ENCODE measurements around the gene SLC25A51. TPM values are rescaled to one million over a fixed set of nuclear protein-coding genes. Genes with fewer than 3 reads are reported as not detected.

The SLC25A51 gene
- total RNA-seq, 1 experiment from 2014 or later, result 29.6 TPM

DNA sequence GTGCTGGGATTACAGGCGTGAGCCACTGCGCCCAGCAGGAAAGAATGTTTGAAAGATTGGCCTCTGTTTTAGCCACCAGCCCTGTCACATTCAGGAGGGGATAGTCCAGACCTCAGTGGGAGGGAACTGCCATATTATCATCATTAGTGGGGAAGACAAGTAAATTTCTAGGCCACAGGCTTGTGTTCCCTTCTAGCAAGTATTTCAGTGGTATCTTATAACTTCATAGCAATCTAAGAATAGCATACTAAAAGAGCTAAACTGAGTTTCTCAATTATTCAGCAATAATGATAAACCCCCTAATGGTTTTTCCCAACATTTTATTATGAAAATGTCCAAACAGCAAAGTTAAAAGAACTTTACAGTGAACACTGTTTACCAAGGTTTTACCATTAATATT lies 30.0 kb downstream of the SLC25A51 start:
- no peaks in the 10 kb centered on the region for H3K9me3 Mint-ChIP-seq (ENCODE audit: unreplicated experiment)
- ChIA-PET CTCF (no interaction called here), POLR2A (no interaction called here)
- intact Hi-C loops (cut with micrococcal nuclease), result no loop called here
- TF ChIP-seq, protein P1, sequence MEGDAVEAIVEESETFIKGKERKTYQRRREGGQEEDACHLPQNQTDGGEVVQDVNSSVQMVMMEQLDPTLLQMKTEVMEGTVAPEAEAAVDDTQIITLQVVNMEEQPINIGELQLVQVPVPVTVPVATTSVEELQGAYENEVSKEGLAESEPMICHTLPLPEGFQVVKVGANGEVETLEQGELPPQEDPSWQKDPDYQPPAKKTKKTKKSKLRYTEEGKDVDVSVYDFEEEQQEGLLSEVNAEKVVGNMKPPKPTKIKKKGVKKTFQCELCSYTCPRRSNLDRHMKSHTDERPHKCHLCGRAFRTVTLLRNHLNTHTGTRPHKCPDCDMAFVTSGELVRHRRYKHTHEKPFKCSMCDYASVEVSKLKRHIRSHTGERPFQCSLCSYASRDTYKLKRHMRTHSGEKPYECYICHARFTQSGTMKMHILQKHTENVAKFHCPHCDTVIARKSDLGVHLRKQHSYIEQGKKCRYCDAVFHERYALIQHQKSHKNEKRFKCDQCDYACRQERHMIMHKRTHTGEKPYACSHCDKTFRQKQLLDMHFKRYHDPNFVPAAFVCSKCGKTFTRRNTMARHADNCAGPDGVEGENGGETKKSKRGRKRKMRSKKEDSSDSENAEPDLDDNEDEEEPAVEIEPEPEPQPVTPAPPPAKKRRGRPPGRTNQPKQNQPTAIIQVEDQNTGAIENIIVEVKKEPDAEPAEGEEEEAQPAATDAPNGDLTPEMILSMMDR (IDR thresholded peaks at IDR 0.05; ENCODE audit: unreplicated experiment), result no peak
- BruUV-seq (replicated peaks), result no TSS peak
- no peak overlapping the region for H3K27ac Mint-ChIP-seq (ENCODE audit: low read depth, unreplicated experiment)
- H3K36me3 Mint-ChIP-seq (ENCODE audit: insufficient read depth, unreplicated experiment), result peaks cover 16% of the 10 kb centered on the region
- H3K4me1 Mint-ChIP-seq (ENCODE audit: insufficient read depth, unreplicated experiment), result no peaks in the 10 kb centered on the region
- no peak for DNase-seq (ENCODE audit: unreplicated experiment)
- no peak overlapping the region for H3K4me3 Mint-ChIP-seq (ENCODE audit: unreplicated experiment)
- no peaks in the 10 kb centered on the region for H3K27me3 Mint-ChIP-seq (ENCODE audit: insufficient read depth, unreplicated experiment)

DNA sequence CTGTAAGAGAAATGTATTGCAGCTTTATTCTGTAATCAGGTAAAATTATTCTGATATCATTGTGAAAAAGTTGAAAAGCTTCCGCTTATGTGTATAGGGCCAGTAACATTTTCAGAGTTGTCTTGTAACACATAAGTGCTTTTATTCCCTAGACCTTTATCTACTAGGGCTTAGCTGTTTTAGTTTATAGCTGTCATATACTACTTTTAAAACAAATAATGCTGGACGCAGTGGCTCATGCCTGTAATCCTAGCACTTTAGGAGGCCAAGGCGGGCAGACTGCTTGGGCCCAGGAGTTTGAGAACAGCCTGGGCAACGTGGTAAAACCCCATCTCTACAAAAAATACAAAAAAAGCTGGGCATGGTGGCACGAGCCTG lies 33.1 kb downstream of the SLC25A51 start:
- no peak overlapping the region for H3K27ac Mint-ChIP-seq (ENCODE audit: low read depth, unreplicated experiment)
- CTCF ChIA-PET, result interaction anchor here (0.7 kb wide), 1 partner anchor 31 kb away, joined by 3 read pairs; no protein-coding TSS in a partner anchor

DNA sequence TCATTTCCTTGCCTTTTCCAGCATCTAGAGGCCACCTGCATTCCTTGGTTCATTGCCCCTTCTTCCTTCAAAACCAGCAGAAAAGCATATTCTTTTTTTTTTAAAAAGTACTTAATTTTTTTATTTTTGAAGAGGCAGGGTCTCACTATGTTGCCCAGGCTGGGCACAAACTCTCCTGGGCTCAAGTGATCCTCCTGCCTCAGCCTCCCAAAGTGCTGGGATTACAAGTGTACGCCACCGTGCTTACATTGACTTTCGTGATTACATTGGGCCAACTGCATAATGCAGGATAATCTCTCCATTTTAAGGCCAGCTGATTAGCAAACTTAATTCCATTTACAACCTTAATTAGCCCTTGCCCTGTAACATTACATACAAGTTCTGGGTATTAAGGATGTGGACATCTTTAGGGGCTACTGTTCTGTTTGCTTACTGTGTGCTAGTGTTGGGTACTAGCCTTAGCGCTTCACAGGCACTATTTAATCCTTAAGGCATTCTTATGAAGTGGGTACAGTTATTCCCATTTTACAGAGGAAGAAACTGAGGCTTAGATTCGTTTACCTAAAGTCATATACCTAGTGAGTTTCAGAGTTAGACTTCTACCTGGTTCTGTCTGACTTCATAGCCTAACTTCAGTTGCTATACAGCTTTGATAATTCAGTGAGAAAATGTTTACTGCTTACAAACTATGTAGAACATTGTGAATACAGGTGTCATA lies 33.7 kb downstream of the SLC25A51 start:
- no peak for DNase-seq (ENCODE audit: unreplicated experiment)
- ChIA-PET CTCF (interaction anchor here (0.7 kb wide), 2 partner anchors 31 to 267 kb away, joined by 3 read pairs; no protein-coding TSS in a partner anchor), POLR2A (interaction anchor here (1.6 kb wide), 1 partner anchor 32 kb away, joined by 4 read pairs; no protein-coding TSS in a partner anchor)
- H3K27ac Mint-ChIP-seq (ENCODE audit: low read depth, unreplicated experiment), result no peak overlapping the region
- H3K36me3 Mint-ChIP-seq (ENCODE audit: insufficient read depth, unreplicated experiment), result peaks cover 24% of the 10 kb centered on the region
- no peak overlapping the region for H3K4me3 Mint-ChIP-seq (ENCODE audit: unreplicated experiment)
- no peaks in the 10 kb centered on the region for H3K27me3 Mint-ChIP-seq (ENCODE audit: insufficient read depth, unreplicated experiment)
- H3K4me1 Mint-ChIP-seq (ENCODE audit: insufficient read depth, unreplicated experiment), result no peaks in the 10 kb centered on the region
- intact Hi-C loops (cut with micrococcal nuclease), result no loop called here
- H3K9me3 Mint-ChIP-seq (ENCODE audit: unreplicated experiment), result no peaks in the 10 kb centered on the region
- TF ChIP-seq, protein P1 (IDR thresholded peaks at IDR 0.05; ENCODE audit: unreplicated experiment), result no peak
- BruUV-seq (replicated peaks), result no TSS peak

More for the DNA sequence above, 33.1 kb downstream of the SLC25A51 start:
- no TSS peak for BruUV-seq (replicated peaks)
- DNase-seq (ENCODE audit: unreplicated experiment), result no peak
- Mint-ChIP-seq H3K4me3 (ENCODE audit: unreplicated experiment) (no peak overlapping the region), H3K4me1 (ENCODE audit: insufficient read depth, unreplicated experiment) (no peaks in the 10 kb centered on the region), H3K9me3 (ENCODE audit: unreplicated experiment) (no peaks in the 10 kb centered on the region), H3K36me3 (ENCODE audit: insufficient read depth, unreplicated experiment) (peaks cover 23% of the 10 kb centered on the region), H3K27me3 (ENCODE audit: insufficient read depth, unreplicated experiment) (no peaks in the 10 kb centered on the region)
- intact Hi-C loops (cut with micrococcal nuclease), result no loop called here
- POLR2A ChIA-PET, result interaction anchor here (1.6 kb wide), 1 partner anchor 32 kb away, joined by 4 read pairs; no protein-coding TSS in a partner anchor
- TF ChIP-seq, protein P1 (IDR thresholded peaks at IDR 0.05; ENCODE audit: unreplicated experiment), result no peak

DNA sequence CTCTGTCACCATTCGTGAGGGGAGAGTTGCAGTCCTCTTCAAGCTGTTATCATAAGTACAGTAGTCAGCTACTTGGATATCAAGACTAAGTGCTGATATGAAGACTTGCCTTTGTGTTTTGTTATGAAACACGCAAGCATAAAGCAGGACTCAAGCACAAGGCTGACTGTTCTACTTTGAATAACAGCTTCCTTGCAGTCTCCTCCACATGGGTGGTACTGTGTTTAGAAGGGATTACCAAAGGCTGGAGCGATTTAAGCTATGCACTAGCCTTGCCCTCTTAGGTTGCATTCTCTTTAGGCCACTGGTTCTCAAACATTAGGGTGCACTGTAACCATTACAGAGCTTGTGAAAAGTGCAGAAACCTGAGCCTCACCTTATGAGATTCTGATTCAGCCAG lies 41.4 kb downstream of the SLC25A51 start:
- no peaks in the 10 kb centered on the region for H3K27me3 Mint-ChIP-seq (ENCODE audit: insufficient read depth, unreplicated experiment)
- no peaks in the 10 kb centered on the region for H3K9me3 Mint-ChIP-seq (ENCODE audit: unreplicated experiment)
- POLR2A ChIA-PET, result no interaction called here
- intact Hi-C loops (cut with micrococcal nuclease), result no loop called here
- TF ChIP-seq, protein P1 (IDR thresholded peaks at IDR 0.05; ENCODE audit: unreplicated experiment), result no peak
- peaks cover 71% of the 10 kb centered on the region for H3K36me3 Mint-ChIP-seq (ENCODE audit: insufficient read depth, unreplicated experiment)
- H3K4me1 Mint-ChIP-seq (ENCODE audit: insufficient read depth, unreplicated experiment), result no peaks in the 10 kb centered on the region
- no peak for DNase-seq (ENCODE audit: unreplicated experiment)
- H3K27ac Mint-ChIP-seq (ENCODE audit: low read depth, unreplicated experiment), result no peak overlapping the region
- H3K4me3 Mint-ChIP-seq (ENCODE audit: unreplicated experiment), result no peak overlapping the region
- BruUV-seq (replicated peaks), result no TSS peak
- CTCF ChIA-PET, result interaction anchor here (0.7 kb wide), 1 partner anchor 555 kb away, joined by 4 read pairs; no protein-coding TSS in a partner anchor
